Measurements from ENCODE around the gene SHROOM2.
"Not testable (repeated sequence)": the region's sequence is repeated elsewhere in the genome, so short reads cannot be mapped to it uniquely, and the experiment has no call there.

SHROOM2 gene

DNA sequence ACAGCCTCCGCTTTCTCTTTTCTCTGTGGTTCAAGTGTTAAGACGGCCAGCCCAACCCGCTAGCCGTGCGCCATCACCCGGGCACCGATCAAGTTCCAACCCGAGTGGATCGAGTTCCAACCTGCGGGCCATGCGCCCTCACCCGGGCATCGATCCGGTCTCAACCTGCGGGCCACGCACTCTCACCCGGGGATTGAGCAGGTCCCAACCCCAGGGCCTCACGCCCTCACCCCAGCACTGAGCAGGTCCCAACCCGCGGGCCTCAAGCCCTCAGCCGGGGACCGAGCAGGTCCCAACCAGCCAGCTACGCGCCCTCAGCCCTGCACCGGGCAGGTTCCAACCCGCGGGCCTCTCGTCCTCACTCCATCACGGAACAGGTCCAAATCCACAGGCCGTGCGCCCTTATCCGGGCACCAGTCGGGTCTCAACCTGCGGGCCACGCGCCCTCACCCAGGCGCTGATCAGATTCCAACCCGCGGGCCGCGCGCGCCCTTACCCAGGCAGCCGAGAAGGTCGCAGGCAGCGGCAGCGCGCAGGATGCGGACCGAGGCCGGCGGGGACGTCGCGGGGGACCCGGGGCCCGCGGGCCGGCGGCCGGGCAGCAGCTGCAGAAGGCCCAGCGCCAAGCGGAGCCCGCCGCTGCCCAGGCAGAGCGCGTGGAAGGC lies 21.0 kb upstream of the SHROOM2 start:
- ChIA-PET CTCF (no interaction called here), POLR2A (ENCODE audit: low non-redundant PET) (no interaction called here)
- no peak overlapping the region for H3K27ac ChIP-seq
- DNase-seq (ENCODE audit: low spot score), result no peak
- TF ChIP-seq, protein P1, sequence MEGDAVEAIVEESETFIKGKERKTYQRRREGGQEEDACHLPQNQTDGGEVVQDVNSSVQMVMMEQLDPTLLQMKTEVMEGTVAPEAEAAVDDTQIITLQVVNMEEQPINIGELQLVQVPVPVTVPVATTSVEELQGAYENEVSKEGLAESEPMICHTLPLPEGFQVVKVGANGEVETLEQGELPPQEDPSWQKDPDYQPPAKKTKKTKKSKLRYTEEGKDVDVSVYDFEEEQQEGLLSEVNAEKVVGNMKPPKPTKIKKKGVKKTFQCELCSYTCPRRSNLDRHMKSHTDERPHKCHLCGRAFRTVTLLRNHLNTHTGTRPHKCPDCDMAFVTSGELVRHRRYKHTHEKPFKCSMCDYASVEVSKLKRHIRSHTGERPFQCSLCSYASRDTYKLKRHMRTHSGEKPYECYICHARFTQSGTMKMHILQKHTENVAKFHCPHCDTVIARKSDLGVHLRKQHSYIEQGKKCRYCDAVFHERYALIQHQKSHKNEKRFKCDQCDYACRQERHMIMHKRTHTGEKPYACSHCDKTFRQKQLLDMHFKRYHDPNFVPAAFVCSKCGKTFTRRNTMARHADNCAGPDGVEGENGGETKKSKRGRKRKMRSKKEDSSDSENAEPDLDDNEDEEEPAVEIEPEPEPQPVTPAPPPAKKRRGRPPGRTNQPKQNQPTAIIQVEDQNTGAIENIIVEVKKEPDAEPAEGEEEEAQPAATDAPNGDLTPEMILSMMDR (conservative IDR thresholded peaks at IDR 0.05; ENCODE audit: low read depth), result no peak

DNA sequence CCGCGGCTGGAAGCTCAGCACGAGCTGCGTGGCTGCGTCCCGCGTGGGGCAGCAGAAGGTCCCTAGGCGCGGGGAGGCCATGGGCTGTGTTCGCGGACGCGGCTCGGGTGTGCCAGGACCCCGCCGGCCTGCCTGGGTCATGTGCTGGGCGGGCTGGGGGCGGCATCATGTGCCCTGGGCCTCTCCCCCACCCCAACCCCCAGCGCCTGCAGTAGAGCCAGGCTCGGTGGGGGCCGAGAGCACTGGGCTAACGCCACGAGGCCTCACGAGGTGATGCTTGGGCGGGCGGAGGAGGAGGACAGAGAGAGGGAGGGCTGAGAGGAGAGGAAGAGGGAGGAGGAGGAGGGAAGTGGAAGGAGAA lies 20.5 kb upstream of the SHROOM2 start, which contains the start of gene GPR143:
GPR143 (minus strand) TSS at position 111 of the 361 bp plus-strand sequence; CDS start at position 81, 30 bp downstream.
- TF ChIP-seq, protein P1 (conservative IDR thresholded peaks at IDR 0.05; ENCODE audit: low read depth), result no peak
- CTCF ChIA-PET, result no interaction called here
- H3K27ac ChIP-seq, result no peak within 1 kb of the TSS
- POLR2A ChIA-PET (ENCODE audit: low non-redundant PET), result no interaction called here
- no peak for DNase-seq (ENCODE audit: low spot score)

DNA sequence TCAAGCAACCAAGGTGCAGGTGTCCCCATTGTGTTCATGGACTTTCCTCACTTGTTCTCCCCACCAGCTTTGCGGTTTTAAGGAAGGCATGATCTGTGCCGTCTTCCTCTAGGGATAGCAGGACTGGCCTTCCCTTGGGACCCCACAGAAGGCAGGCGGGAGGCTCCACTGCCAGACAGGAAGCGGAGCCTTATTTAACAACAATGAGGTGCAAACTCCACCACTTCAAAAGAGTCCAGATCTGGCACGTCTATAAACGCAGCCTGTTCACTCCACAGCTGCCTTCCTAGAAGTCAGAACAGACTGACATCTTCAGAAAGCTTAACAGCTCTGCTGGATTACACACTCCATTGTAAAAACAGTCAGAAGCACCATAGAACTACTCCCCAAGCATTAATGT lies 18.9 kb upstream of the SHROOM2 start:
- TF ChIP-seq, protein P1 (conservative IDR thresholded peaks at IDR 0.05; ENCODE audit: low read depth), result no peak
- ChIA-PET POLR2A (ENCODE audit: low non-redundant PET) (no interaction called here), CTCF (interaction anchor here (0.6 kb wide), 1 partner anchor 265 kb away, joined by 3 read pairs; no protein-coding TSS in a partner anchor)
- no peak for DNase-seq (ENCODE audit: low spot score)
- H3K27ac ChIP-seq, result no peak overlapping the region

DNA sequence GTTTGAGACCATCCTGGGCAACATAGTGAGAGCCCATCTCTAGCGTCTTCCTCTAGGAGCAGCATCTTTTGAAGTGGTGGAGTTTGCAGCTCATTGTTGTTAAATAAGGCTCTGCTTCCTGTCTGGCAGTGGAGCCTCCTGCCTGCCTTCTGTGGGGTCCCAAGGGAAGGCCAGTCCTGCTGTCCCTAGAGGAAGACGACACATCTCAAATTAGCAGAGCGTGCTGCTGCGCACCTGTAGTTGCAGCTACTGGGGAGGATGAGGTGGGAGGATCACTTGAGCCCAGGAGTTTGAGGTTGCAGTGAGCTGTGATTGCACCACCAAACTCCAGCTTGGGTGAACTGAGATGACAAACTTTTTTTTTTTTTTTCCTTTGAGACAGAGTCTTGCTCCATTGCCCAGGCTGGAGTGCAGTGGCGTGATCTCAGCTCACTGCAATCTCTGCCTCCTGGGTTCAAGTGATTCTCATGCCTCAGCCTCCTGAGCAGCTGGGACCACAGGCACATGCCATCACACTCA lies 17.8 kb upstream of the SHROOM2 start:
- CTCF ChIA-PET; H3K27ac ChIP-seq; DNase-seq (ENCODE audit: low spot score); POLR2A ChIA-PET (ENCODE audit: low non-redundant PET): not testable (repeated sequence)

DNA sequence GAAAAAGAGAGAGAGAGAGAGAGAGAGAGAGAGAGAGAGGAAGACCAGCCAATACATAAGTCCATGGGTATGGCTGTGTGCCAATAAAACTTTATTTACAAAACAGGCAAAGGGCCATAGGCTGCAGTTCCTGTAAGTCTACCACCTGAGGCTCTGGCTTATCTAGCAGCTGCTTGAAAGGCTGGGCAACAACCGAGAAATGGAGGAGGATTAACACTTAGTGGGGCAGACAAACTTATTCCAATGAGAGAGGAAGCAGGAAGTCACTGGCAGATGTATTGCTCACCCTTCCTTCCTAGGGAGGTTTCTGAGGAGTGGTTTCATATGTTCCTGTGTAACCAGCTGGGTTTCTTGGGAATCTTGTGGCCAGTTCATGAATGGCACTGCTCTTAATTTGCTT lies 15.9 kb upstream of the SHROOM2 start:
- no peak for DNase-seq (ENCODE audit: low spot score)
- TF ChIP-seq, protein P1 (conservative IDR thresholded peaks at IDR 0.05; ENCODE audit: low read depth), result no peak
- ChIA-PET CTCF (no interaction called here), POLR2A (ENCODE audit: low non-redundant PET) (no interaction called here)
- no peak overlapping the region for H3K27ac ChIP-seq

DNA sequence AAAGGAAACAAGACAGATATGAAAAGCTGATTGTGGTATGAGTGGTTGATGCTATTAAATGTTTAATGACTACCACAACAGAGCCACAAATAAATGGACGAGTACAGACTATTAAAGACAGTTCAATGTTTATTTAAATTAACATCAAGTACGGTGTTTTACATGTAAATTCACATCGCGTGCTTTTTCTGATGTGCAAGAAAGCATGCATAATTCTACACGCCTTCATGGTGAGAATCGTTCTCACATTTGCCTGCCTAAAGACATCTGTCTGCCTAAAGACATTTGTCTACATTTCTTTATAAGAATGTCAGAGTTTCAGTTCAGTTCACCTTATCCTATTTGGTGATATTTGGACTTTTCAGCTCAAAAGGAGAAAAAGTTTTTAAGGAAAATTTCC lies 13.3 kb upstream of the SHROOM2 start:
- POLR2A ChIA-PET (ENCODE audit: low non-redundant PET), result interaction anchor here (0.7 kb wide), 1 partner anchor 943 kb away, joined by 3 read pairs; no protein-coding TSS in a partner anchor
- no peak overlapping the region for H3K27ac ChIP-seq
- CTCF ChIA-PET, result no interaction called here
- TF ChIP-seq, protein P1 (conservative IDR thresholded peaks at IDR 0.05; ENCODE audit: low read depth), result no peak
- no peak for DNase-seq (ENCODE audit: low spot score)

DNA sequence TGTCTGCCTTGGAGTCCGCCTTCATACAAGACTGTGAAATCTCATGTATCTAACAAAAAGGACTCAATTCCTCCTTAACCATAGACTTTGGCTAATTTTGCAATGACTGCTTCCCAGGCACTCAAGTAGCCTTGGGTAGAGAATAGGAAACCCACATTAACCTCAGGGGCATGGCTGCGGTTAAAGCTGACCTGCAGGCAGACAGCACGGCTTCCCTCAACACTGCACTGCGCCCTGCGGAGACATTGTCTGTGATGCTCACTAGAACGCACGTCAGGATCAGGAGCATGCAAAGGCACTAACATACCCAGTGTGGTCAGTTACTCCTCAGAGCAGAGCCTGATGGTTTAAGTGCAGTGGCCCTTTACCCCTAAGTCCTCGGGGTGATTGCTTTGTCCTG lies 10.3 kb upstream of the SHROOM2 start:
- TF ChIP-seq, protein P1 (conservative IDR thresholded peaks at IDR 0.05; ENCODE audit: low read depth), result no peak
- CTCF ChIA-PET, result no interaction called here

More for the DNA sequence above, 10.3 kb upstream of the SHROOM2 start:
- POLR2A ChIA-PET (ENCODE audit: low non-redundant PET), result no interaction called here
- no peak for DNase-seq (ENCODE audit: low spot score)
- no peak overlapping the region for H3K27ac ChIP-seq

Measured in RWPE1 (cell line).